DMS153 treated with DMSO at 0.1 percent for 48 hours (cell line): ENCODE results near the gene NOD2.

Experiments used
- DNase-seq: peaks from one replicate; lab custom pipeline; 2025; ENCODE audit not compliant: unreplicated experiment; lab: John Stamatoyannopoulos, UW

Gene NOD2

GRCh38 chr16:50690177-50690576 is 3.2 kb upstream of the NOD2 start:
- no peak for DNase-seq

GRCh38 chr16:50692644-50692998 is 785 bp upstream of the NOD2 start:
- DNase-seq: no peak

- DNase-seq: no peak
These were observed 800 bp downstream of the NOD2 start for GRCh38 chr16:50694206-50694605.

- no peak for DNase-seq
These were observed 1.9 kb downstream of the NOD2 start for GRCh38 chr16:50695017-50696000.

- no peak for DNase-seq
These were observed 2.7 kb downstream of the NOD2 start for GRCh38 chr16:50696126-50696525.

- DNase-seq: no peak
These were observed 3.4 kb downstream of the NOD2 start for GRCh38 chr16:50696575-50697420.

GRCh38 chr16:50697421-50697715 is 4.0 kb downstream of the NOD2 start:
- no peak for DNase-seq

- no peak for DNase-seq
These were observed 4.7 kb downstream of the NOD2 start for GRCh38 chr16:50697881-50698767.

- DNase-seq: no peak
These were observed 6.1 kb downstream of the NOD2 start for GRCh38 chr16:50699326-50700159.

GRCh38 chr16:50702725-50703124 is 9.3 kb downstream of the NOD2 start:
- no peak for DNase-seq

- DNase-seq: no peak
These were observed 10.8 kb downstream of the NOD2 start for GRCh38 chr16:50704245-50704644.

- no peak for DNase-seq
These were observed 12.2 kb downstream of the NOD2 start for GRCh38 chr16:50705436-50706110.

GRCh38 chr16:50706250-50706649 is 12.8 kb downstream of the NOD2 start:
- no peak for DNase-seq

- no peak for DNase-seq
These were observed 15.1 kb downstream of the NOD2 start for GRCh38 chr16:50708373-50709060.

- DNase-seq: no peak
These were observed 15.8 kb downstream of the NOD2 start for GRCh38 chr16:50709061-50709684.

- DNase-seq: no peak
These were observed 16.6 kb downstream of the NOD2 start for GRCh38 chr16:50709980-50710379.

GRCh38 chr16:50711040-50711439 is 17.6 kb downstream of the NOD2 start:
- DNase-seq: no peak

- no peak for DNase-seq
These were observed 18.6 kb downstream of the NOD2 start for GRCh38 chr16:50711862-50712559.
